Neural progenitor cell (in vitro differentiated cells): Measurements from ENCODE around the gene PPP1R15B. TPM values are rescaled to one million over a fixed set of nuclear protein-coding genes. Genes with fewer than 3 reads are reported as not detected.

ENCODE experiments used
- DNase-seq: peaks from one replicate; pipeline ENCODE4 v3.0.0-alpha.2; 2016; ENCODE audit warnings: low spot score
- H2AFZ ChIP-seq: fragments of 200-600 bp; sonication (generic); replicated peaks from 2 replicates; pipeline ENCODE4 v1.6.1; 2016; ENCODE audit warnings: antibody characterized with exemption
- H3F3A ChIP-seq: fragments of 200-600 bp; sonication (generic); 2 replicates; pipeline ENCODE4 v1.6.1; 2016; ENCODE audit warnings: antibody characterized with exemption, low read depth
- H3K27ac ChIP-seq: fragments of 200-600 bp; sonication (generic); 2 replicates; pipeline ENCODE4 v1.5.1; 2016; ENCODE audit warnings: mild to moderate bottlenecking
- H3K27me3 ChIP-seq: fragments of 200-600 bp; sonication (generic); 2 replicates; pipeline ENCODE4 v1.6.1; 2016; ENCODE audit warnings: mild to moderate bottlenecking, moderate library complexity
- H3K36me3 ChIP-seq: fragments of 200-600 bp; sonication (generic); 2 replicates; pipeline ENCODE4 v1.5.1; 2016
- H3K4me1 ChIP-seq: fragments of 200-600 bp; sonication (generic); 2 replicates; pipeline ENCODE4 v1.6.1; 2016; ENCODE audit warnings: mixed run types
- H3K4me2 ChIP-seq: fragments of 200-600 bp; sonication (generic); 2 replicates; pipeline ENCODE4 v1.6.1; 2016
- H3K4me3 ChIP-seq: fragments of 200-600 bp; sonication (generic); 2 replicates; pipeline ENCODE4 v1.5.1; 2016
- H3K79me2 ChIP-seq: fragments of 200-600 bp; sonication (generic); 2 replicates; pipeline ENCODE4 v1.6.1; 2016; ENCODE audit warnings: low read depth
- H3K9ac ChIP-seq: fragments of 200-600 bp; sonication (generic); 2 replicates; pipeline ENCODE4 v1.6.1; 2016
- H3K9me3 ChIP-seq: fragments of 200-600 bp; sonication (generic); 2 replicates; pipeline ENCODE4 v1.5.1; 2016; ENCODE audit warnings: low read depth
- H4K20me1 ChIP-seq: fragments of 200-600 bp; sonication (generic); 2 replicates; pipeline ENCODE4 v1.6.1; 2016; ENCODE audit warnings: low read depth
- H3K27ac Mint-ChIP-seq: 3 replicates; pipeline ENCODE4 v1.8.0; 2021; ENCODE audit warnings: mixed read lengths
- H3K27me3 Mint-ChIP-seq: 2 replicates; pipeline ENCODE4 v1.8.0; 2022; ENCODE audit warnings: low read depth, mild to moderate bottlenecking, inconsistent platforms, moderate library complexity, mixed read lengths; ENCODE audit not compliant: insufficient read depth
- H3K36me3 Mint-ChIP-seq: 3 replicates; pipeline ENCODE4 v1.8.0; 2021; ENCODE audit warnings: mixed read lengths
- H3K4me1 Mint-ChIP-seq: 3 replicates; pipeline ENCODE4 v1.8.0; 2021; ENCODE audit warnings: mixed read lengths
- H3K4me3 Mint-ChIP-seq: 3 replicates; pipeline ENCODE4 v1.8.0; 2021; ENCODE audit warnings: mild to moderate bottlenecking, moderate library complexity, mixed read lengths
- H3K9me3 Mint-ChIP-seq: 3 replicates; pipeline ENCODE4 v1.8.0; 2020; ENCODE audit warnings: mixed read lengths
- CTCF ChIP-seq: fragments of 200-600 bp; sonication (generic); IDR thresholded peaks from 2 replicates; pipeline ENCODE4 v1.5.1; 2017; ENCODE audit warnings: antibody characterized with exemption, mild to moderate bottlenecking
- EZH2 ChIP-seq: fragments of 200-600 bp; sonication (generic); IDR thresholded peaks from 2 replicates; pipeline ENCODE4 v1.6.1; 2017; ENCODE audit warnings: antibody characterized with exemption, mild to moderate bottlenecking, moderate library complexity
- EZH2phosphoT487 ChIP-seq: fragments of 200-600 bp; sonication (generic); IDR thresholded peaks from 2 replicates; pipeline ENCODE4 v1.6.1; 2017; ENCODE audit warnings: antibody characterized with exemption
- total RNA-seq: library from RNA; depleted of rRNA; stranded (reverse); fragments of >200 nt; gene quantifications from 2 replicates; pipeline ENCODE4 v1.2.3, GENCODE V29; 2015; ENCODE audit warnings: low replicate concordance

Gene PPP1R15B
- total RNA-seq, 1 donor from 2014 or later = 32.7 TPM

GRCh38 chr1:204401730-204402129 lies 9.9 kb downstream of the PPP1R15B start:
- no peak overlapping the region for H3K9ac ChIP-seq
- TF ChIP-seq EZH2 (no peak), CTCF (no peak), EZH2phosphoT487 (no peak)
- H3K36me3 Mint-ChIP-seq = peaks cover 7% of the 10 kb centered on the region
- H2AFZ ChIP-seq = no peak overlapping the region
- H3K4me2 ChIP-seq = no peak overlapping the region
- H3F3A ChIP-seq = peaks cover 9% of the 10 kb centered on the region
- no peaks in the 10 kb centered on the region for H3K27me3 ChIP-seq
- no peak overlapping the region for H3K27ac Mint-ChIP-seq
- H3K27me3 Mint-ChIP-seq = no peaks in the 10 kb centered on the region
- no peaks in the 10 kb centered on the region for H3K9me3 ChIP-seq
- no peak overlapping the region for H3K27ac ChIP-seq
- H3K79me2 ChIP-seq = peaks cover 33% of the 10 kb centered on the region
- no peak overlapping the region for H3K4me3 Mint-ChIP-seq
- H4K20me1 ChIP-seq = peaks cover 22% of the 10 kb centered on the region
- DNase-seq = no peak
- peaks cover 4% of the 10 kb centered on the region for H3K36me3 ChIP-seq
- H3K4me1 Mint-ChIP-seq = peaks cover 7% of the 10 kb centered on the region
- H3K9me3 Mint-ChIP-seq = no peaks in the 10 kb centered on the region
- no peak overlapping the region for H3K4me3 ChIP-seq
- H3K4me1 ChIP-seq = peaks cover 2% of the 10 kb centered on the region

GRCh38 chr1:204400882-204401510 lies 10.6 kb downstream of the PPP1R15B start:
- Mint-ChIP-seq H3K27me3 (no peaks in the 10 kb centered on the region), H3K9me3 (no peaks in the 10 kb centered on the region), H3K36me3 (peaks cover 6% of the 10 kb centered on the region), H3K27ac (no peak overlapping the region), H3K4me3 (no peak overlapping the region), H3K4me1 (peaks cover 3% of the 10 kb centered on the region)
- H3K4me2 ChIP-seq = no peak overlapping the region
- H3K9me3 ChIP-seq = no peaks in the 10 kb centered on the region
- H4K20me1 ChIP-seq = peaks cover 14% of the 10 kb centered on the region
- TF ChIP-seq EZH2phosphoT487 (no peak), CTCF (no peak)
- no peak overlapping the region for H2AFZ ChIP-seq
- no peak overlapping the region for H3K9ac ChIP-seq
- no peak overlapping the region for H3K27ac ChIP-seq
- H3F3A ChIP-seq = peaks cover 9% of the 10 kb centered on the region
- H3K4me1 ChIP-seq = no peaks in the 10 kb centered on the region
- no peaks in the 10 kb centered on the region for H3K27me3 ChIP-seq
- peaks cover 4% of the 10 kb centered on the region for H3K36me3 ChIP-seq
- H3K79me2 ChIP-seq = peaks cover 26% of the 10 kb centered on the region
- H3K4me3 ChIP-seq = no peak overlapping the region
- DNase-seq = no peak

- Mint-ChIP-seq H3K27ac (no peak overlapping the region), H3K4me1 (no peaks in the 10 kb centered on the region), H3K36me3 (no peaks in the 10 kb centered on the region), H3K4me3 (no peak overlapping the region), H3K9me3 (no peaks in the 10 kb centered on the region), H3K27me3 (no peaks in the 10 kb centered on the region)
- DNase-seq = peak; percentile 89
- Histone ChIP-seq H3K9me3 (no peaks in the 10 kb centered on the region), H3K9ac (no peak overlapping the region), H2AFZ (no peak overlapping the region), H3K4me3 (no peak overlapping the region), H3K79me2 (peaks cover 2% of the 10 kb centered on the region), H3K27ac (no peak overlapping the region), H3K4me1 (no peaks in the 10 kb centered on the region), H4K20me1 (no peaks in the 10 kb centered on the region), H3K4me2 (no peak overlapping the region), H3F3A (peaks cover 9% of the 10 kb centered on the region), H3K27me3 (peaks cover 5% of the 10 kb centered on the region), H3K36me3 (no peaks in the 10 kb centered on the region)
- TF ChIP-seq CTCF (peak; percentile 91), EZH2phosphoT487 (no peak), EZH2 (no peak)
Observed at GRCh38 chr1:204398197-204399125, 13.2 kb downstream of the PPP1R15B start.
